HG03439 (cell line): Measurements from ENCODE around the gene KCTD10.
A peak's percentile ranks its signal among the peaks of the same experiment; 100 is the strongest.

ENCODE experiments used
- ATAC-seq: cut with Tn5 transposase; IDR thresholded peaks from one replicate; pipeline ENCODE4 v1.9.1; 2021; ENCODE audit warnings: mild to moderate bottlenecking, moderate library complexity; ENCODE audit not compliant: unreplicated experiment

Gene KCTD10, protein sequence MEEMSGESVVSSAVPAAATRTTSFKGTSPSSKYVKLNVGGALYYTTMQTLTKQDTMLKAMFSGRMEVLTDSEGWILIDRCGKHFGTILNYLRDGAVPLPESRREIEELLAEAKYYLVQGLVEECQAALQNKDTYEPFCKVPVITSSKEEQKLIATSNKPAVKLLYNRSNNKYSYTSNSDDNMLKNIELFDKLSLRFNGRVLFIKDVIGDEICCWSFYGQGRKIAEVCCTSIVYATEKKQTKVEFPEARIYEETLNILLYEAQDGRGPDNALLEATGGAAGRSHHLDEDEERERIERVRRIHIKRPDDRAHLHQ

DNA sequence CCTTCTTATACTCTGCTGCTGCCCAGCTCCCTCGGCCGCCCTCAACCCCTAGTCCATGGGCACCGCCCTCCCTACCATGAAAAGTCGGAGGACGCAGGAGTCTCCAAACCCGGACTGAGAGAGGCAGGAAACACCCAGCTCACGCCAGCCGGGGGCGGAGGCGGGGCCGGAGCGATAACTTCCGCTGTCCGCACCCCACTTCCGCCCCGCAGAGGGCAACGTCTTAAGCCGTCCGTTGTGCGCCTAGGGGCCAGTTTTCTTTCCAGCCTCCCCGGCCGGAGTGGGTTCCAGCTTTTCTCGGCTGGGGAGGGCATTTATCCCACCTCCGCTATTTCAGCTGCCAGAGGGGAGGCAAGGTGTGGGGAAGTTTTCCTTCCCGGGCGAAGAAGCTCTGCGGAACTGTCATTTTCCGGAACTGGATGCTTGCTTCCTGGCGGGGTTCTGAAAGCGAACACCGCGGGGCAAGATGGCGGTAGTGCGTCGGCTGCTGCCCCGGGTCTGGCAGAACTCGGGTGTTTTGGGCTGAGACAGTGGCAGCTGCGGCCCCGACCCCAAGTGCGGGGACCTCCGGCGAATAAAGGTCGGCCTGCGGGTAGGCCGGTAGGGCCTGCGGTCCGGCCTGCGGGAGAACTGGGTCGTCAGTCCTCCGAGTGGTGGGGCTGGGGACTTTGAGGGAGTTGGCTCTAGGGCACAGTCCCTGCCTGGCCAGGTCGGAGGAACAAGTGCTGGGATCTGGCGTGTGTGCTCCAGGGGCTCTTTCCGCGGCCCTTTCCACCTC is at the start of gene KCTD10, which contains the start of gene UBE3B:
KCTD10 (minus strand) TSS at position 116 of the 778 bp plus-strand sequence; CDS start at position 78, 38 bp downstream.
UBE3B (plus strand) TSS at position 450 of the 778 bp plus-strand sequence. CDS start 5,918 bp downstream, outside the sequence.
- ATAC-seq = peak; percentile 87

DNA sequence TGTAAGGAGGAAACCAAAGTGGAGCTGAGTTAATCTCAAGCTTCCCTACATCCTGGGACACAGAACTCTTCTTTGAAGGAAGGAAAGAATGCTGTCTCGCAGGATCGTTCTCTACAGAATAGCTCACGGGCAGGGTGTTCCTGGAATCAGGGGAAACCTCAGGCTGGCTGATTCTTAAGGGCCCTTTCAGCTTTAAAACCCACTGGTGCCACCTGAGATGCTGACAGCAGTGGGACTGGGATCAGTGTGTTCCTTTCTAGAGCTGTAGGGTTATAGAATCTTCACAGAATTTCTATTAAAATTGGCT is 48.1 kb upstream of the KCTD10 start:
- ATAC-seq = no peak

DNA sequence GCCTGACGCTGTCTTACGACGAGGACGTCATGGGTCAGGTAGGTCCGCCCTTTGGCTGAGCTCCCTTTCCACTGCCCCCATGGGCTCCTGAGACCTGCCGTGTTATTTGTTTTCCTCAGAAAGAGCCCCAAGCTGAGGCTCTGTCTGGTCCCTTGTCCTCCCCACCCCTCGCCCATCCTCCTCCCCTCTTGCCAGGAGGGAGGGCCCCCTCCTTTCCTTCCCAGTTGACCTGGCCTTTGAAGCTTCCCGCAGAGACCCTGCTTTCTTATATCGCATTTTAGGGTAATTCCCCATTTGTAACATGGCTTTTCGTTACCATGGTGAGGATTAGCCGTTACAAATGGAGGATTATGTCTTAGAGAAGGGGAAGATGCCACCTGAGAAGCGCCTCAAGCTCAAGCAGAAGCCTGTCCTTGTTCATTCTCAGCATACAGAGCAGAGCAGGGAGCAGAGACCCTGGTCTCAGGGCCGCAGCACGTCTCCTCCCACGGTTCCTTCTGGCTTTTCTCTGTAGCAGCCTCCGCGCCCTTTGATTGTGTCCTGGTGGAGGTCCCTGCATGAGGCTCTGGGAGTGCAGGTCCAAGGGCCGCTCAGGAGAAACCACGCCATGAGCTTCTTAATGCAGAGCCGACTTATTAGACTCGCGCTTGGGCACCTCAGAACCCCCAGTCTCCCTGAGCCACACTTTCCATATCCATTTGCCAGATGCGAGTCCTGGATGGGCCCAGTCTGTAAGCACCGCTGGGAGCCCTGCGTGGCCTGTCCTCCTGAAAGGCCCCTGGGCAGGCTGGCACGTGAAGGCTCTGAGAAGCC is 47.6 kb upstream of the KCTD10 start:
- ATAC-seq = no peak

DNA sequence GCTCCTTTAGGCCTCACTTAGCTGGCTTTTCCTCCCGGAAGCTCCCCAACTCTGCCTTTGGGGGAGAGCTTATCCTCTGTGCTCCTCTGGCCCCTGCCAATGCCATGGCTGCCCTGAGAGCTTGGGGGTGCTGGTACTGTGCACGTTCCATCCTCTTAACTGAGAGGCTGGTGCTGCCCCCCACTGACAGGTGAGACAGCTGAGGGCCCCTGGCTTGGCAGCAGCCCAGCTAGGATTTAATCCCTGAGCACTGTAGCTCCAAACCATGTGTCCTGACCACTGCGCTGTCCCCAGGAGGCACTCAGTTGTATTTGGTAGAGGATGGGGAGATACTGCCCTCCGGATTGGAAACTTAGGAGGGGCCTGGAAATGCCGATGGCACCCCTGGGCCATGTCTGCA is 46.4 kb upstream of the KCTD10 start:
- ATAC-seq = no peak

DNA sequence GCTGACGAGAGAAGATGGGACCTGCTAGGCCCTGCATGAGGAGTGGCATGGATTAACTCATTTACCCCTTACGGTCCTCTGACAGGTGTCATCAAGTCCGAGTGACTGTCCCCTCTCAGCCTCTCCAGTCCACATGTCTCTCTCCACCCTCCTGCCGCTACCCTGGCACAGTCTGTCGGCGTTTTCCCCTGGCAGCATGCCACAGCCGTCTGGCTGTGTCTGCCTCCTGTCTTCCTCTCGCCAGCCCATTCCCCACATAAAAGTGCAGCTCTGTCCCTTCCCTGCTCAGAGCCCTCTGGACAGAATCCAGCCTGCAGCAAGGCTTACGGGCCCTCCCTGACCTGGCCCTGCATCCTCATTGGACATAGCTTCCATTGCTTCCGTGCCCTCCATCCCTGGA is 46.0 kb upstream of the KCTD10 start:
- ATAC-seq = no peak

DNA sequence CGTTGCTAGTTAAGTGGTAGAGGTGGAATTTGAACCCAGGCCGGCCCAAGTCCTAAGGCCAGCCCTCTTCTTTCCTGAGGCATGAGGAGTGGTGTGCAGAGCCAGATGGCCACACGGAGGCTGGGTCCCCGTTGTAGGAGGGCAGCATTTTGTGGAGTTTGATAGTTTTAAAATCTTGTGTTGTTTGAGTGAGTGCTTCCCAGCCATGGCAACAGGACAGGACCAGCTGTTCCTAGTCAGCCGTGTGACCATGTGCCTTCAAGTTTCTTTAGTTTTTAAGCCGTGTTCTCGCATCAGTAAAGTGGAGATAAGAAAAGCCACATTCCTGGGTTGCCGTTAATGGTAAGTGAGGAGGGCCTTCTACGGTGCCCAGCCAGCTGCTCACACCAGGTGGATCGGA is 44.7 kb upstream of the KCTD10 start:
- ATAC-seq = no peak

DNA sequence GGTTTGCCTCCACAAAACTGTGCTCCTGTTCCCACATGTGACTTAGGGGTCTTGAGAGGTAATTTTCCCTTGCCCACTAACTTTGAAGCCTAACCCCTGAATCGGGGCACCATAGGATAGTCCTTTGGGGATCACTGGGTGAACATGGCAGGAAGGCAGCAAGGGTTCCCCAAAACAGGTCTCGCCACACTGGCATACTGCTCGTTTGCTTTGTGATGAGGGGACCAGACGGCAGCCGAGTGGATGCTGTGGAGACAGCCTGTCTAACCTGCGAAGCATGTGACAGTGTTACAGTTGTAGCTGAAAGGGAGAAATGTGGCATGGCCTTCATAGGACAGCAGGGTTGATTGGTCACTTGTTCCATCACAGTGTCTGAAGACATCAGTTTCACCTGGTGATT is 42.7 kb upstream of the KCTD10 start:
- no peak for ATAC-seq

DNA sequence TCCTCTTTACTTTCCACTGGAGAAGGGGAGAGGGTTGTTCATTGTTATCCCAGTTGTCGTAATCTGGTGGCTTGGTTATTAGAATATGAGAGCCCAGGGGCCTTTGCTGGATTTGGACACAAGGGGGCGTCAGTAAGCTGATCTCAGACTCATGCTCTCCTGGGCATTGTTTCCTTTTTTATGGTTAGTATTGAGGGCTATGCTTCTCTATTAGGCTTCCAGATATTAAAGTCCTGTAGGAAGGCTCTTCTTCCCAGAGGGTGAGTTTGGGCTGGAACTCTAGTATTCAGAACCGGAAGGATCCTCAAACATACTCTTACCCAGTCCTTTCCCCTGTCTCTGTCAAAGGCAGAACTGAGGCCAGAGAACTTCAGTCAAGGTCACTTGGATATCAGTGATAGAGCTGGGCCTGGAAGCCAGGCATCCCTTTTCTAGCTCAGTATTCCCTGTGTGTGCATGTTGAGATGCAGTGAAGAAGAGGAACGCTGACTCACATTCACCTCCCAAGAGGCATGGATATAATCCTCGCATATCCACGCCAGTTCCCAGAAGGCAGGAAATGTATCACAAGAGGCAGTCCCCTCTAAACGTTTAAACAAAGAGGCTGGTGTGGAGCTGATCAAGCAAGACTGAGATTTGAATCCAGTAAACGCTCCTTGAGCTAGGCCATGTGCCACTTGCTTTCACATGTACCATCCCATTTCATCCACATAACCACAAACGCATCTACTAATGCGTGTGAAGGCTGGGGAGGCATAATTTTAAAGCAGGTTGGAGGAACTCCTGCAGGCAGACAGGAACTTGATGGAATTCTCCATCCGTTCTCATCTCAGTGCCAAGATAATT is 41.9 kb upstream of the KCTD10 start:
- ATAC-seq = no peak

DNA sequence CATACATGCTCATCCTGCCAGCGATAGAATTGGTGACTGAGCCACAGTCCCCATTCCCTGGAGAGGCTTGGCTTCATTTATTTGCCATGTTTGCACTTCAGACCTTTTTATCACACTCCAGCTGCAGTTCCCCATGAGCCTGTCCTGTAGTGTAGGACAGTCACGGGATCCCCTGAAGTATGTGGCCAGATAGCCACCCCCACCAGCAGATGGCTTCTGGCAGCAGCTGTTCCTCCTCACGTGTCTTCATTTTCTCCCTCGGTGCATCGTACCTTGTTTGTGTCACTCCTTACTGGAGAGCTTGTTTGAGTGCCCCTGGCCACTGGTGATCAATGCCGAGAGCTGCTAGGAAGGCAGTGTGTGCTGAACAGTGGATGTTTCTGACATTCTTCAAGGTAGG is 40.5 kb upstream of the KCTD10 start:
- ATAC-seq = no peak

DNA sequence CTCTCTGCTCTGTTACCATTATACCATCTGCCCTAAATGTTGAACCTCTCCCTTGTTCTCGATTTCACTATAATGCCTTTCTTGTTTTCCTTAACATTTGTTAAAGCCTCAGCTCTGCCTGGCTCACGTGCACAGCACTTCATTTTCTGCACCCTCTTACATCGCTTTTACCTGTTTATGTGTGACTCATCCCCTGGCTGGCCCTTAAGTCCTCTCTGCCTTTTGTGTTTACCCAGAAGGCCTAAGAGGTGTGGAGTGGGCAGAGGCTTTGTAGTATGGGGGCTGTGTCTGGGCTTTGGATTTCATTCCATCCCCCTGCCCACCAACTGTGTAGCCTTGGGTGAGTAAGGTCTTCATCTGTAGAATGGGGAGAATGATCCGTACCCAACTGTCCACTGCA is 36.9 kb upstream of the KCTD10 start:
- ATAC-seq = no peak

DNA sequence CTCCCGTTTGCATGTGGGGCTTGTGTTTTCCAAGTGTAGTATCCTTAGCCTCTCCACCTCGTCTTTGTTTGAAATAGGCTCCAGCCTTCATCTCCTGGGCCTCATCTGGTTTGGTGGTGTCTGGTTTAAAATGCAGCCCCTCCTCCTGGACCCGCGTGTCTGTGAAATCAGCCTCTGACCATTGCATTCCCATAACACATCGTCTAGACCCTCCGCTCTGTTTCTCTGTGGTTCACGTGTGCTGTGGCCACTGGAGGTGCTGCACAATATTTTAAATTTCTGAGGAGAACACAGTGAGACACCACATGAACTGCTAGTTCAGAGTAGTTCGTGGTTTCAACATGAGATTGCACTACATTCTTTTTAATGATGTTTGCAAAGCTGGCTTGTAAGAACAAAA is 36.0 kb upstream of the KCTD10 start:
- ATAC-seq = no peak

DNA sequence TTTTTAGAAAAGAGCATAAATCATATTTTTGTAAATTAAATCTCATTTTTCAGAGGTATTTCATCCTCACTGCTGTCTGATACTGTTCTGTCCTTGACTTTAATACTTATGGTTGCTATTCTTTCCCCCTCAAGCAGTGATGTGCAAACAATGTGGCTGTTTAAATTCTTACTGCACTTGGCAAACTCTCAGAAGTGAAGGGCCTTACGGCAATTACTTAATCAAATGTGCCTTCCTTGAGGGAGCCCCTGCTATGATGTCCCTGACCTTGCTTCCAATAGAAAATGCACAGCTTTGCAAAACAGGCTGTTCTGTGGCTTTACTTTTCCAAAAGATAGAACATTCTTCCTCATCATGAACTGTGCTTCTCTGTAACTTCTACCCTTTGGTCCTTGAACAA is 35.5 kb upstream of the KCTD10 start:
- no peak for ATAC-seq

DNA sequence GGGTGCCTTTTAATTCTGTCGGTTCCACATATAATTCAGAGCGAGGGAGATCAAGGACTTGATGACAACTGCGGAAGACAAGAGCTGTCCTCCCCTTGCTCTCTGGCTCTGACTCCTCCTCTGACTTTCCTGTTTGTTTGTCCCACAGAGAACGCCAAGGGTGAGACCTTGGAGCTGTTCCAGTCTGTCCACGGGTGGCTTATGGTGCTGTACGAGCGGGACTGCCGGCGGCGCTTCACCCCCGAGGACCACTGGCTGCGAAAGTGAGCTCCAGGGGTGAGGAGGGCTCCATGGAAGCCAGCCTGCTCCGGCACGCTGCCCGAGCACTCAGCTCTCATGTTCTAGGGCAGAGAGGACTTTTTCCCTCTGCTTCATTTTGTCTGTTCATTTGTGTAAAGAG is 33.1 kb upstream of the KCTD10 start:
- no peak for ATAC-seq

DNA sequence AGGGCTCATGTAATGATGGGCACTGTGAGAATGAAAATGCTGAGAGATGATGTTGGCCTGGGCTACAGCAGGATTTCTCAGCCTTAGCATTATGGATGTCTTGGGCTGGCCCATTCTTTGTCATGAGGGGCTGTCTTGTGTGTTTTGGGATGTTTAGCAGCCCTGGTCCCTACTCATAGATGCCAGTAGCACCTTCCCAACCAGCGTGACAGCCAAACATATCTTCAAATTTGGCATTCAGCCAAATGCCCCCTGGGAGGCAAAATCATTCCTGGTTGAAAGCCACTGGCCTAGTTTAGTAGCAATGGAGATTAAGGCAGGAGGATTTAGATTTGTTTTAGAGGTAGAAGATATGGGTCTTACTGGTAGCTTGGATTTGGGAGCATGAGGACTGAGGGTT is 27.0 kb upstream of the KCTD10 start:
- no peak for ATAC-seq

DNA sequence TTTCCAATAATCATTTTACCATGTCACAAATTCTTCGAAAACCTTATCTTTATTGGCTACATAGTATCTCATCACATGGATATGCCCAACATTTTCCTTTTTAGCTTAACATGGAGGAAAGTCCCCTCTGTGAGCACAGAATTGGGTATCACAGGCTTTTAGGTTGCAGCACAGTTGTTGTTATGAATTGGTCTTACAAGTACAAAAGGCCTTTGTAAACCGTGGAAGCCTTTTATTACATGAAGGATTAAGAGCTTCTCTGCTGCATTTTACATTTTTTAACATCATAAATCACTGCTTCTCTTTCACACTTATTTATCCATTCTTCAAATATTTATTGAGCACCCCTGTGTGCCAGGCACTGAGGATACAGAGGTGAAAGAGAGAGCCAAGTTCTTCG is 26.5 kb upstream of the KCTD10 start:
- no peak for ATAC-seq

DNA sequence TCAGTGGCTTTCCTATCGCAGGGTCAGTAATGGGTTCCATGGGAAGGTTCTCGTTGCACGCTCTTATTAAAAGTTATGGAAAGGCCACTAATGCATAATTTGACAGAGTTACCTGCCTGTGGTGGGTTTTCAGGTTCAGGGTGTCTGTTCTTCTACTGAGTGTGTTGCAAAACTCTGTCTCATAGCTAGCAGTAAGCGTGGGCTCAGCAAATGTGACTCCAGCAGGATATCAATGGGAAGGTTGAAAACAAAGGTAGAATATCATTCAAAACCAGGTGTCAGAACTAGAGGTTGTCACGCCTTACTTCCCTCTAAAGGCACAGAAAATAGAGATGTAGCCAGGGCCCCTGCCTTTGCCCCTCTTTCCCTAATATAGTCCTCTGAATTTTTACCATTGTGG is 25.2 kb upstream of the KCTD10 start:
- no peak for ATAC-seq

DNA sequence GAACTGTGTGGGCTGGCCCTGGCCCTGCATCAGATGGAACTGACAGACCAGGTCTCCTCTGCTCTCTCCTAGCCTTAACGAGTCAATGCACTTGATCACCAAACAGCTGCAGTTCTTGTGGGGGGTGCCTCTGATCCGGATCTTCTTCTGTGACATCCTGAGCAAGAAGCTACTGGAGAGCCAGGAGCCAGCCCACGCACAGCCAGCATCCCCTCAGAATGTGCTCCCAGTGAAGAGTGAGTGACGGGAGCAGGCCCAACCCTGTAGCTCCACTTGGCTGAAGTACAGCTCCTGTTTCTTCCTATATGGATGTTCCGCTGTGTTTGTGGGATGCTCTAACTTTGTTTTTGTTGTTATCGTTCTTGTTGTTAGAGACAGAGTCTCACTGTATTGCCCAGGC is 24.2 kb upstream of the KCTD10 start:
- ATAC-seq = no peak

DNA sequence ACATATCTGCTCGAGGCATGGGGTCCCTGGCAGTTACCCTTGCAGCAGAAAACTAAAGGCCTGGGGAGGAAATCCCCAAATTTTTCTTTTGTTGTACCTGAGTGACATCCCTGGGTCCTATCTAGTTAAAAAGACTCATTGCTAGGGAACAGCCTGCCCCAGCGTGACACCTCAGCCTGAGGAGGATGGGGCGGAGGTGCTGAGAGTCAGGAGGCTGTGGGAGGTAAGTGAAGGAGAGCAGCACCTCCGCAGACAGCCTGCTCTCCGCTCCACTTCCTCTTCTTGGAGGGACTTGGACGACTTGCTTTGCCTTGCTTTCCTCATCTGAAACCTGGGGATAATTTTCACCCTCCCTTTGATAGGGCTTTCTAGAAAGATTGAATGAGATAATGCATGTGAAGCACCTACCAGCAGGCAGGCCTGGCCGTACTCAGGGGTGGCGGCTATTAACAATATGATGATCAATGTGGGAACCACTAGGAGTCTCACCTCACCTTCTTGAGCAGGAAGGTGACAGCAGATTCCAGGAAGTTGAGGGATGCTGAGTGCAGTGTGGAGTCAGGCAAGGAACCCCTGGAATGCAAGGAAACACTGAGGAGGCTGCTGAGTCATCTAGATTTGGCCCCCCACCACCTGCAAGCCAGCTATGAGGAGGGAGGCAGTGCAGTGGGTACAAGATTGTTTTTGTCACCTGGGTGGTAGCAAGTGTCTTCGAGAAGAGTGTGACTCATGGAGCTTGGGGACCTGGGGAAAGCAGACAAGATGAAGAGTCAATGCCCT is 23.5 kb upstream of the KCTD10 start:
- ATAC-seq = no peak

DNA sequence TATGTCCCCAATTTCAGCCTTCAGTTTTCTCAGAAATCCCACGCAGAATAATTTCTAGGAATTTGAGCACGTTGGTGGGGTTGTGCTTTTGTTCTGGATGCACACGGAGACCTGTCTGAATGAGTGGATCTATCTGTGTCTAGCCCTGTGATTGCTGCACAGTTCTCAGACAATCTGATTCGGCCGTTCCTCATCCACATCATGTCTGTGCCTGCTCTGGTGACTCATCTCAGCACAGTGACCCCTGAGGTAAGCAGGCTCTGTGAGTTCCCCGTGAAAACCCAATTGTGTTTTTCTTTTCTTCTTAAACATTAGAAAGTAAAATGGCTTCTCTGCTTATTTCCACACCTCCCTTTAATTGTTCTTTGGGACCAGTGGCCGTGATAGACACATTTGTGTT is 20.6 kb upstream of the KCTD10 start:
- no peak for ATAC-seq

DNA sequence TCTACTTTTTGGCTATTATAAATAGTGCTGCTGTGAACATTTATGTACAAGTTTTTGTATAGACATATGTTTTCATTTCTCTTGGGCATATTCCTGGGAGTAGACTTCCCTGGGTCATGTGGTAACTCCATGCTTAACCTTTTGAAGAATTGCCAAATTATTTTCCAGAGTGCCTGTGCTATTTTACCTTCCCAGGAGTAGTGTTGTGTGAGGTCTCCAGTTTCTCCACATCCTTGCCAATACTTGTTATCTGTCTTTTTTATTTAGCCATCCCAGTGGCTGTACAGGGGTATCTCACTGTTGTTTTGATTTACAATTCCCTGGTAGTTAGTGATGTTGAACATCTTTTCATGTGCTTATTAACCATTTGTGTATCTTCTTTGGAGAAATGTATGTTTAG is 19.2 kb upstream of the KCTD10 start:
- ATAC-seq = no peak
